ENCODE measurements around the gene DEPDC7.
A peak's percentile ranks its signal among the peaks of the same experiment; 100 is the strongest.

The DEPDC7 gene

DNA sequence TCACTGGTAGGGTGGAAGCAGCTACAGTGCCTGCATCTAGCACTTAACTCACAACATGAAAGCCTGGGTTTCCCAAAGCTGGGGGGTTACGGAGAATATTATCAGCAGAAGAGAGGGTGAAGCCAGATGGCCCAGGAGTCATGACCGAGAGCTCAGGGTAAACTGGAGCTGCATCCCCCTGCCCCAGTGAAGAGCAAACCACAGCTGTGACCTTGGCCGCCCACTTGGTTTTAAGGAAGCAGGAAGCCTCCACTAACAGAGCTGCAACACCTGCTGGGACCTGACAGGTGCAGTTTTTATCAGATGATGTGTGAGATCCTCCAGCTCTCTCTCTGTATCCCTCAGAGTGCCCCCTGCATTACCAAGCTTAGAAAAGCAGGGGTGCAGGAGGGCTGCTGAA, 44.6 kb downstream of the DEPDC7 start:
- no peak for DNase-seq (ENCODE audit: low read depth in 2 of 2)

DNA sequence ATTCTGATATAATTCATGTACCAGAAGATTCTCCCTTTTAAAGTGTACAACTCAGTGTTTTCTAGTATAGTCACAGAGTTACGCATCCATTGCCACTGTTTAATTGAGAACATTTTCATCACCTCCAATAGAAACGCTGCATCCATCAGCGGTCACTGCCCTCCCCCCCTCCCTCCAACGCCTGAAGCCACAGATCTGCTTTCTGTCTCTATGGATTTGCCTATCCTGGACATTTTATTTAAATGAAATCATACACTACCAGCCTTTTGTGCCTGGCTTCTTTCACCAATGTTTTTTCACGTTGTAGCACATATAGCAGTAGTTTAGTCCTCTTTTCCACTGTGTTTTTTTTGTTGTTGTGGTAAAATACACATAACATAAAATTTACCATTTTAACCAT, 46.5 kb downstream of the DEPDC7 start:
- no peak for DNase-seq (ENCODE audit: low read depth in 2 of 2)

DNA sequence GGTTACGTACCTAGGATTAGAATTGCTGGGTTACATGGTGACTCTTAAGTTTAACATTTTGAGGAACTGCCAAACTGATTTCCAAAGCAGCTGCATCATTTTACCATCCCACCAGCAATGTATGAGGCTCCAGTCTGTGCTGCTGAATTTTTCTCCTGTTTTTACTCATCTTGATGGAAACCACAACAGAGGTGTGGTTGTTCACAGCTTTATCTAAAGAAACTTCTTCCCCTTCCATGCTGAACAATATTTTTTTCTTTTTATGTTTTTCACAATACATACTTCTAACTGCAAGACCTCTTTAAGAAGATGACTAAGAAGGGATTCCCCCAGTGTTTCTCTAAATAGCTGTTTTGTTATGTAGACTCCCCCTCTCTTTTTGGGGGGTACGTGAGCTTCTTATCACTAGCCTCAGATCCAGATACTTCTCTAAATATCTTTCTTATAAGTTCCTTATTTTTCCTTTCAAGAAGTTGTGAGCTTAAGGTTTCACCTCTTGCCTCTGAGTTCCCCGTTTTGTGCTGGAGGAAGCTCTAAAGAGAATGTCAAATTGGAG, 47.7 kb downstream of the DEPDC7 start:
- no peak for DNase-seq (ENCODE audit: low read depth in 2 of 2)

DNA sequence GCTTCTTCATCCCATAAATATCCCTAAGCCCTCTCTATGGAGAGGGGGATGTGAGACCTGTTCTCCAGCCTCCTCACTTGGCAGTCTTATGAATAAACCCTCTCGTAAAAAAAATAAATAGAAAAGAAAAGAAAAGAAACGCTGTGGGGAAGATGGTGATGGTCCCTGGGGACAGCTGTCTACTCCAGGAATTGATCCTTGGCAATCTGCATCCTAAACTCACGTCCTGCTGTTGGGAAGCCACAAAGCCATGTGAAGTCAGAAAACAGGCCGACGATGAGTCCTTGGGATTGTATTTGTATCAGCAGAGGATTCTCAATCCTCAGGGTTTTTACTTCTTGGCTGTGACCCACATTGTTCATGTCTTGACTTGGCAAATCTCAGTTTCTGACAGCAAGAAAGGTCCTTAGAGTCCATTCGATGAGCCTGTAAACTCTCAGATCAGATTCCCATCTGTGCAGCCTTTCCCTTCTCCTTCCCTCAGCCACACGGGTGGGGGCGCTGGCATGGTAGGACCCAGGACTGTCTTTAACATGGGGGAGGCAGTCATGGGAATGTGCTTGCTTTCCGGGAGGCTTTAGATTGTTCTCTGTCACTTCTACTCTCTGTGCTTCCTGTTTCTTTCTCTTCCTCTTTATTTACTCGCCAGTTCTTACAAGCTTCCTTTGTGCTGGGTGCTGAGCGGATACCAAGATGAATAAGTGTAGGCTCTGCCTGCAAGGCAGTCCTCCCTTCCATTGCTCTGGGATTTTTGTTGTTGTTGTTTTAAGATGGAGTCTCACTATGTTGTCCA, 48.6 kb downstream of the DEPDC7 start:
- DNase-seq (ENCODE audit: low read depth in 2 of 2): no peak

DNA sequence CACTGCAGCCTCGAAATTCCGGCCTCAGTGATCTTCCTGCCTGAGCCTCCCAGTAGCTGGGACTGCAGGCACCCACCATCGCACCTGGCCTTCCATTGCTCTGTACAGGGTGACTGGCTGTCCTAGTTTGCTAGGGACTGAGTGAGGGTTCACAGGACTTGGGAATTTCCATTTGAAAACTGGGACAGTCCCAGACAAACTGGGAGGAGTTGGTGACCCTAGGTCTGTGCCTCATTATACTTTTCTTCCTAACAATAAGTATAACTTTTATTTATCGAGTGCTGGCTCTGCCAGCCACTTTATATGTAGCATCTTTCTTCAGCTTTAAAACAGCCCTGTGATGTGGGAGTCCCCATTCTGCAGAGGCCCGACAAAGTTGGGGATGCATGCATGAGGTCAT, 49.2 kb downstream of the DEPDC7 start:
- DNase-seq (ENCODE audit: low read depth in 2 of 2): no peak

DNA sequence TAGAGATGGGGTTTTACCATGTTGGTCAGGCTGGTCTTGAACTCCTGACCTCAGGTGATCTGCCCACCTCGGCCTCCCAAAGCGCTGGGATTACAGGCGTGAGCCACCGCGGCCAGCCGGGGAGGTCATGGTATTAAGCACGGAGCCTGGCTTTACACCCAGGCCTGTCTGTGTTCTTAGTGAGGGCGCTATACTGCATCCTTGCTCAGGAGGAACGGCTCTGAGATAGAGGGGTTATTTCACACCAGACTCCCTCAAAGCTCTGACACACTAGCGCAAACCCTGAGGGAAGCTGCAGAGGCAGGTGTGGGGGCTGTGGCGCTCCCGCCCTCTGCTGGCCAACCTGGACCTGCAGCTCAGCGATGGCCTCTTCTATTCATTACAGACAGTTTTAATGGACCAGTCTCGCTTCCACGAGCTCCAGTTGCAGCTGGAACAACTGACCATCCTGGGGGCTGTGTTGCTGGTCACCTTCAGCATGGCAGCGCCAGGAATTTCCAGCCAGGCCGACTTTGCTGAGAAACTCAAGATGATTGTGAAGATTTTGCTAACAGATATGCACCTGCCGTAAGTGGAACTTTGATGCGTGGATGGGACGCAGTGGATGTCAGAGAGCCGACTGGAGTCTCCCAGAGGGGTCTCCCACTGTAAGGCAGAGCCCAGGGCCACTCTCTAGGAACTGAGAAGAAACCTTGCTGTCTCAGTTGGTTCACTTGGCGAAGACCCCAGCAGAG, 49.9 kb downstream of the DEPDC7 start:
- peak; percentile 50 to 54 for DNase-seq (ENCODE audit: low read depth in 2 of 2)

DNA sequence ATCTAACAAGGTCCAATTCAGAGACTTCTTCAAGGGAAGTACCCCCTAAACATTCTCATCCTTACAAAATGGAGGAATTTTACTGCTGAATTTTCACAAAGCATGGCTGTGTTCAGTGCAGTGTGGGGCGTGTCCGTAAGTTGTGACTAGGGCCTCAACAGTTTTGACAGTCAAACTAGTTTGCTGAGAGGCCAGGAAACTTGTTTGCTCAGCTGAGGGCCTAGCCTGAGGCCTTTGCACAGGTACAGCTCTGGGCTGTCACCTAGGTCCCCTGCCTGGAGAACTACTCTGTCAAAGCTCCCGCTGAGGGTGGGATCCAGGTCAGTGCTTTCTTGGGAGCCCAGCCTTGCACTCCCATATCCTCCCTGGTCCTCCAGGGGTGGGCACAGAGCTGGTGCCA, 51.6 kb downstream of the DEPDC7 start:
- no peak for DNase-seq (ENCODE audit: low read depth in 2 of 2)

DNA sequence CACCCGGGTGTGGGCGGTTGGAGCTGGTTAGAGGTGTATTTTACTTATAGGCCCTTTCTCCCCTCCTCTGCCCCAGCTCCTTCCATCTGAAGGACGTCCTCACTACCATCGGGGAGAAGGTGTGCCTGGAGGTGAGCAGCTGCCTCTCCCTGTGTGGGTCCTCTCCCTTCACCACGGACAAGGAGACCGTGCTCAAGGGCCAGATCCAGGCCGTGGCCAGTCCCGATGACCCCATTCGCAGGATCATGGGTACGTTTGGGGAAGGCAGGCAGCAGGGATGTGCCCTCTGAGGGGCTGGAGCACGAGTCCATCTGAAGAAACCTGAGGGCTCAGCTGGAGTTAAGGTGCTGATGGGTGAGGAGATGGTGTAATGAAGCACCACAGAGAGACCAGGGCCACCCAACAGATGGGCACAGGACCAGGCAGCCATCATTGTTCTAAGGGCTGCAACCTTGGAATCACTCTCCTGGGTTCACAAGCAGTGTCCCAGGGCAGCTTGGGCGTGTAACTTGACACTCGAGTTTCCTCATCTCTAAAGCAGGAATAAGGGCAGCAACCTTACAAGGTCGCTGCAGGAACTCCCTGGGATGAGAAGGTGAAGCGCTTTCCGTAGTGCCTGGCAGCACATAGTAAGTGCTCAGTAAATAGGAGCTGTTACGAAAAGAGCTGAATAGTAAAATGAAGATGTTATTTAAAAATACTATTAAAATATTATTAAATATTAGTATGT, 53.1 kb downstream of the DEPDC7 start:
- DNase-seq (ENCODE audit: low read depth in 2 of 2): no peak

DNA sequence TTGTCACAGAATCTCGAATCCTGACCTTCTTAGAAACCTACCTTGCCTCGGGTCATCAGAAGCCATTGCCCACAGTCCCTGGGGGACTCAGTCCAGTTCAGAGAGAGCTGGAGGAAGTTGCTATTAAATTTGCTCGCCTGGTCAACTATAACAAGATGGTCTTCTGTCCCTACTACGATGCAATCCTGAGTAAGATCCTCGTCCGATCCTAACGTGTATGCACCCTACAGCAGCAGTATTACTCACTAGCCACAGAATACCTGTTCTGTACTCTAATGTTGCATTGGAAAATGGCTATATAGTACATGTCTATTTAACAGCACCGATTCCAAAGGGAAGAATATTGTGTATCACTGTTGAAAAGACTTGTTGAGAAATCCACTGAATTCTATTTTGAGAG, 56.8 kb downstream of the DEPDC7 start:
- DNase-seq (ENCODE audit: low read depth in 2 of 2): no peak
